ENCODE measurements around the gene HHAT.
"Not testable (repeated sequence)": the region's sequence is repeated elsewhere in the genome, so short reads cannot be mapped to it uniquely, and the experiment has no call there.

HHAT gene

DNA sequence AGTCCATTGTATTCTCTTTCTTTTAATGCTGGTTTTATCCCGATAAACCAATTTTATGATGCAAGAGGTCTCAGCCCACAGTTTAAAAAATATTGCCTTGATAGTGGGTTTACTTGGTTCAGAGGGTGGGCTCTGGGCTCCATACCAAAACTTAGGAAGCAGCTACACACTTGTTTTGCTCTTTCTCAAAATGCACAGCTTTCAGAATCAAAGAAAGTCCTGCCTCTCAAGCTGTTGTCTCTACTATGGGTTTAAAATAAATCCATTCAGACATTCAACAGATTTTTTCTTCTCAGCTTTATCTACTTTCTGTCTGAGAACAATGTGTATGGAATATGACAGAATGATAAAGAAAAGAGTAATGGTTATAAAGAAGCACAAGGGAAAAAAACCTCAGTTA lies 14.8 kb upstream of the HHAT start:
- no peak for DNase-seq (ENCODE audit: low read depth, low spot score)

DNA sequence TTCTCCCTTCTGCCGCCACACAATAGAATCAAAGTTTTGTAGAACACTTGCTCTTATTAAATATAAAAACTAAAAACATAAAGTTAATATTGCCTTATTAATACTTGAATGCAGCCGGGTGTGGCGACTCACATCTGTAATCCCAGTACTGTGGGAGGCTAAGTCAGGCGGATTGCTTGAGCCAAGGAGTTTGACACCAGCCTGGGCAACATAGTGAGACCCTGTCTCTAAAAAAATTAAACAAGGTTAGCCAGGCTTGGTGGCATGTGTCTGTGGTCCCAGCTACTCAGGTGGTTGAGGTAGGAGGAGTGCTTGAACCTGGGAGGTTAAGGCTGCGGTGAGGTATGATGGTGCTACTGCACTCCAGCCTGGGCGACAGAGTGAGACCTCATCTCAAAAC lies 13.2 kb upstream of the HHAT start:
- DNase-seq (ENCODE audit: low read depth, low spot score): no peak

DNA sequence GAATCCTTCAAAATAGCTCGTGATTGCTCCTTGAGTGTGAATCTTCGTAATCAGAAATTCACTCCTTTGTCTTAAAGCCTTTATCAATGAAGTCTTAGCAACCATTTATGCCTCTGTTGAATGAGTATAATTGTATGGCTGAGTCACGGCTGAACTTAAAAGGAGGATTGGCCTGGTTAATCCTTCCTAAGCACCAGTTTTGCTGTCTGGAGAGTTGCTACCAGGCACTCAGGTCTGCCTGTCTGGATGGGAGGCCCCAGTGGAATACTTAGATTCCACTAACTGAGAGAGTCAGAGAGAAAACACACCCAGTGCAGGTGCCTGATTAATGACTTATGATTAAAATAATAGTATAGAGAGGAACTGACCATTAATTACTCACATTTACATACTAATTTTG lies 7.6 kb upstream of the HHAT start:
- no peak for DNase-seq (ENCODE audit: low read depth, low spot score)

DNA sequence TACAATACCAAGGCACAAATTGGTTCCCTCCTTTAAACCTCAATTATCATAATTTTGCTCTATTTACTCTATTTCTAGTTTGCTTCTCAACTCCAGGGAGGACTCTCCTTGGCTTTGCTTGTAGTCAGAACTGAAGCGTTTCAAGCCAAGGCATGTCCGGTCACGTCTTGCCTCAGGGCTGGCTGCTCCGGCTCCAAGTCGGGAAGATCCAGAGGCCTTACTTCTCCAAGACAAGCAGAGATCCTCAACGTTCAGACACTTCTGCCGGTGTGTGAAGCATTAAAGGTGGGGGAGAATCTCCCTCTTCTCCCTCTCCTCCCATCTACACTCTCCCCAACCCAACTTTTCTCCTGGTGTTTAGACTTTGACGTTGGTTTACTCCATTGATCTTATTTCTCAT lies 7.2 kb upstream of the HHAT start:
- no peak for DNase-seq (ENCODE audit: low read depth, low spot score)

DNA sequence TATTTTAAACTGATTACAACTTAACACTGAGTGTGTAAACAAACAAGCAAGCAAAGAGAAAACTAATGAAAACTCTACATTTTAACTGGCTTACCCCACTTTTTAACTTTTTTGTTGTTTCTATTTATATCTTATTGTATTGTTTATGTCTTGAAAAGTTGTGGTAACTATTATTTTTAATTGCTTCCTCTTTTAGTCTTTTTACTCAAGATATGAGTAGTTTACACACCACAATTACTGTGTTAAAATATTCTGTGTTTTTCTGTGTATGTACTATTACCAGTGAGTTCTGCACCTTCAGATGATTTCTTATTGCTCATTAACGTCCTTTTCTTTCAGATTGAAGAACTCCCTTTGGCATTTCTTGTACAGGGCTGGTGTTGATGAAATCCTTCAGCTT lies 4.7 kb upstream of the HHAT start:
- no peak for DNase-seq (ENCODE audit: low read depth, low spot score)

DNA sequence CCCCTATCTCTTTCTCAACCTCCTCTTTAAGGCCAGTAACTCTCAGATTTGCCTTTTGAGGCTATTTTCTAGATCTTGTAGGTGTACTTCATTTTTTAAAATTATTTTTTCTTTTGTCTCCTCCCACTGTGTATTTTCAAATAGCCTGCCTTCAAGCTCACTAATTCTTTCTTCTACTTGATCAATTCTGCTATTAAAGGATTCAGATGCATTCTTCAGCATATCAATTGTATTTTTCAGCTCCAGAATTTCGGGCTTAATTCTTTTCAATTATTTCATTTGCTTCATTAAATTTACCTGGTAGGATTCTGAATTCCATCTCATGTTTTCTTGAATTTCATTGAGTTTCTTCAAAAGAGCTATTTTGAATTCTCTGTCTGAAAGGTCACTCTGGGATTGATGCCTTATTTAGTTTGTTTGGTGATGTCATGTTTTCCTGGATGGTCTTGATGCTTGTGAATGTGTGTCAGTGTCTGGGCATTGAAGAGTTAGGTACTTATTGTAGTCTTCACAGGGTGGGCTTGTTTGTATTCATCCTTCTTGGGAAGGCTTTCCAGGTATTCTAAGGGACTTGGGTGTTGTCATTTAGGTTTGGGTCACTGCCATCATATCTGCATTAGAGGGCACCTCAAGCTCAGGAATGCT lies 3.6 kb upstream of the HHAT start:
- no peak for DNase-seq (ENCODE audit: low read depth, low spot score)

DNA sequence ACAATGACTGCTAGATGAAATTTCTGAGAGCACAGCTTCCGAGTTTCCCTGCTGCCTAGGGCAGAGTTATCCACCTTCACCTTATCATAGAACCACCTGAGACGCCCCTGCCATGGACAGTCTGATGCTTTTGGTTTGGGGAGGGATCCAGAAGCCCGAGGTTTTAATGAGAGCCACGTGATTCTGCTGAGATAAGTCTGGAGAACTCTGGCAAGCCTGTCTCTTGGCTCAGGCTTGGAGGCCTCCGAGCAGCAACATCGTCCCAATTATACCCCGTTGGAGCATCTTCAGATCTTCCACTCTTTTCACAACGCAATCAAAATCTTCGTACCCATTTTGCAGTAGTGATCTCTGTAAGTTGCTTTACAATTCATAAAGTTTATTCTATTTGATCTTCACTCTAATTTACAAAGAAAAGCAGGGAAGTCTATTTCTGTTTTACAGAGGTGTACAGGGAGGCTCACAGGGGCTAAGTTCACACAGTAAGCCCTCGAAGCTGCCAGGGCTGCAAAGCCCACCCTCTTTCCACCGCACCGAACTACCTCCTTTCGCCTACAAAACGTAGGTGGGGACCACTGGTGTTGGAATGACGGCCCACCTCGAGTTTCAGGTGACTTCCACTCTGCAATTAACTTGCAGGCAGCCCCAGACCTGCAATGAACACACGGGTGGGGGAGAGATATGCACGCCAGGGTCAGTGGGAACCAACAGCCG lies 513 bp upstream of the HHAT start:
- DNase-seq (ENCODE audit: low read depth, low spot score): no peak

DNA sequence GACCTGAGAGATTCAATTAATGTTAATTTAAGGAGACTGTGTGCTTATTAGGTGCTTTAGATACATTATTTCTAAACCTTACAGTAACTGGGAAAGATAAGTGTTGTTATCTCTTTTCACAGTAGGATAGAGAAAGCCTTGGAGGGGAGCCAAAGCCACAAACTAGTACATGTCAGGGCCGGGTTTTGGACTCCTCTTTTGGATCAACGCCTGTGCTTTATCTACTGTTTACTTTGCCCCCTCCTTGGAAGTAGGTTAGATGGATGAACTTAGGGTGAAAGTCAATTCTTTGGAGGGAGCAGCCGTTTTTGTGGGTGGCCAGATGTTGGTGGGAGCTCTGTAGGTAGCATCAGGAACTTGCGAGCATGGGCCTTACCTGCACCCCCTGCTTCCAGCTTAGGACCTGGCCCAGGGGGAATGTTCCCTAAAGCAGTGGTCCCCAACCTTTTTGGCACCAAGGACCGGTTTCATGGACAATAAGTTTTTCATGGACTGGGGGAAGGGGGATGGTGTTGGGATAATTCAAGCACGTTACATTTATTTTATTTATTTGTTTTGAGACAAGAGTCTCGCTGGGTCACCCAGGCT lies 1.7 kb downstream of the HHAT start:
- no peak for DNase-seq (ENCODE audit: low read depth, low spot score)

DNA sequence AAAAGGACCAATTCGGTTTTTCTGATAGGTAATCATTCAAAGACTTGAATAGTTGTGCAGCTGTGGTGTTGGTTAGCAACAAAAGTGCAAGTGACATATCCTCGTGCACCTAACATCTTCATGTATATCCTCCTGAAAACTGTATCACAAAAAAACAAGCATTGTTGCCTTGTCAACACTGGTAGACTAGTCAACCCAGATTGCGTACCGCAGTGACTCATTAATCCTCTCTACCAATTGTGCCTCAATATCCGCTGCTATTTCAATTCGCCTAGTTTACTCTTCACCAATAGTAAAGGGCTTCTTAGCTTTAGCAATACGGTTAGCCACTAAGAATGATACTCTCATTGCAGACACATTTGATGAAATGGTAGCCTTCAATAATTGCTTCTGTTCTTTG lies 3.5 kb downstream of the HHAT start:
- DNase-seq (ENCODE audit: low read depth, low spot score): no peak

DNA sequence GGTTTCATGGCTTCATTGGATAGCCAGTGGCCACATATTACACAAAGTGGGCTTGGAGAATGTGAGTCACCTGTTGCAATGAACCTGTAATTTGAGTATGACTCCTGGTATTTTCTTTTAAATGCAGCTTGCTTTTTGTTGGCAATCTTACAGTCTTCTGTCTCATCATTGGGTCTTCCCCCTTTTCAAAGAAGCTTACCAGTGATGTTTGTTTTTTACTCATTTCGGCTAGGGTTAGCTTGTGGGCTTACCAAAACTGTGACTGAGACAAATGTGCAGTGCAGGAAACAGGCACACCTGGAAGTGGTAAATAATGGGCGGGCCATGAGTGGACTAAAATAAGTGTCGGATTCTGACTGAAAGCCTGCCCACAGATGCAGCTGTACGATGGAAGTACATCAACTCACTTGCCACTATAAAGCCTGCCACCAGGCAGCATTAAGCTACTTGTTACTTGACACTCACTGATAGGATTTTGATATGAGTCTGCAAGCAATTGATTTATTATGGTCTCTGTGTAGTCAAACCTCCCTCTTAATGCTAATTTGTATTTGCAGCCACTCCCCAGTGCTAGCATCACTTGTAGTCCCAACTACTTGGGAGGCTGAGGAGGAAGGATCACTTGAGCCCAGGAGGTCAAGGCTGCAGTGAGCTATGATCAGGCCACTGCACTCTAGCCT lies 4.2 kb downstream of the HHAT start:
- no peak for DNase-seq (ENCODE audit: low read depth, low spot score)

DNA sequence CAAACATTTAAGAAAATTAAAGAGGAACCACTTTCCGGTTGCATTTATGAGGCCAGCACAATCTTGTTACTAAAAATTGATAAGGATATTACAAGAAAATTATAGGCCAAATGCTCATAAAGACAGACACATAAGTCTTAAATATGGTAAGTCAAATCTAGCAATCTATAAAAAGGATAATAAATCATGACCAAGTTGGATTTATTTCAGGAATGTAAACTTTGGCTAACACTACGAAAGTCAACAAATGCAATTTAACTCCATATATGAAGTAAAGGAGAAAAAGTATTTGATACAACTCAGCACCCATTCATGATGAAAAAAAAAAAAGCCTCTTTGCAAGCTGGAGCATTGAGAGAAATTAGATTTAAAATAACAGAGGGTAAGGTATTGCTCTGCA lies 6.3 kb downstream of the HHAT start:
- no peak for DNase-seq (ENCODE audit: low read depth, low spot score)

DNA sequence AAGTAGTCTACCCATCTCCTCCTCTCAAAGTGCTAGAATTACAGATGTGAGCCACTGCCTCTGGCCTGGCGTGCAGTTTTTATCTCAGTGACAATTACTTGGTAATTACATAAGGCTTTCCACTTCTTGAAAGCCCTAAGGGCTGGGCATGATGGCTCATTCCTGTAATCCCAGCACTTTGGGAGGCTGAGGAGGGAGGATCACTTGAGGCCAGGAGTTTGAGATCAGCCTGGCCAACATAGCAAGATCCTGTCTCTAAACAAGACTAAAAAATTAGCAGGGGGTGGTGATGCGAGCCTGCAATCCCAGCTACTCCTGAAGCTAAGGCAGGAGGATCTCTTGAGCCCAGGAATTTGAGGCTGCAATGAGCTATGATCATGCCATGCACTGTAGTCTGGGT lies 7.7 kb downstream of the HHAT start:
- DNase-seq (ENCODE audit: low read depth, low spot score): no peak

DNA sequence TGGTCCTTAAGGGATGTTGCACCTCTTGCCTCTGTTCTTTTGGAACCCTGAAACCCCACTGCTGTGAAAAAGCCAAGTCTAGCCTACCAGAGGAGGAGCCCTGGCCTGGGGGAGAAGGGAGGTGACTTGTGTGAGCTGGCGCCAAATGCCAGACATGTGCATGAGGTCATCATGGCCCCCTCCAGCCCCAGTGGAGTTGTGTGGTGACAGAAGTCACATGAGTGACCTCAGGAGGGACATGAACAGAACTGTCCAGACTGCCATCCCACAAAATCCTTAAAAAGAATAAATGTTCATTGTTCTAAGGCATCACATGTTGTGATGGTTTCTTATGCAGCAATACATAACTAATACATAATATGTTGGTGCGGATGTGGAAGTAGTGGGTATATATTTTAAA lies 10.8 kb downstream of the HHAT start:
- no peak for DNase-seq (ENCODE audit: low read depth, low spot score)

DNA sequence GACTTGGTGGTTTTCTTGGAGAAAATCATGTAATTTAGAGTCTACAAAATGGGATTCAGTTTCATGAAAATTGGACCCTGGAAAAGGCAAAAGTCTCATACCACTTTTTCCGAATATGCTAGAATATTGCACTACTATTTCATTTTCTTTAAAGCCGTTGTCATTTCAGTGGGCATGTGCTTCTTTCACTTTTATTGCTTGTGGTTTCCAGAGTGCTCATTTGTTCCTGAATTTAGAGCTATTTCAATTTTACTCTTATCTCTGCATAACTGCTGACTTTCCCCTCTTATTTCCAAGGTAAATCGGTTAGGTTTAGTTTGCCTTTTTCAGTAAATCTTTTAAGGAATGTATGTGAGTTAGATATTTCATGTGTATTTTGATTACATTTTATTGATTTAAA lies 11.6 kb downstream of the HHAT start:
- no peak for DNase-seq (ENCODE audit: low read depth, low spot score)

DNA sequence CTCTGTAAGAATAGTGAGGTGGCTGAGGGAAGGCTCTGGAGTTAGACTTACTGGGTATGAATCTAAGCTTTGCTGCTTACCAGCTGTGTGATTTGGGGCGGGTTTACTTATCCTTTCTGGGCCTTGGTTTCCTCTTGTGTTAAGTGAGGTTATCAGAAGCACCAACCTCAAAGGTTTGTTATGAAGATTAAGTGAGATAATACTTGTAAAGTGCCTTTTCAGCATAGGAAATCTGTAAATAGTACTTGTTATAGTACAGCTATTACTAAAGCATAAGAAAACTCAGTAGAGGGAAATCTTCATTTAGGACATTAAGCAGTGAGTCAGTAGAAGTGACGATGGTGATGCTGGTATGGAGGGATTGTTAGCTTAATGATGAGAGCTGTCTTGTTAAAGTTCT lies 12.1 kb downstream of the HHAT start:
- DNase-seq (ENCODE audit: low read depth, low spot score): no peak

DNA sequence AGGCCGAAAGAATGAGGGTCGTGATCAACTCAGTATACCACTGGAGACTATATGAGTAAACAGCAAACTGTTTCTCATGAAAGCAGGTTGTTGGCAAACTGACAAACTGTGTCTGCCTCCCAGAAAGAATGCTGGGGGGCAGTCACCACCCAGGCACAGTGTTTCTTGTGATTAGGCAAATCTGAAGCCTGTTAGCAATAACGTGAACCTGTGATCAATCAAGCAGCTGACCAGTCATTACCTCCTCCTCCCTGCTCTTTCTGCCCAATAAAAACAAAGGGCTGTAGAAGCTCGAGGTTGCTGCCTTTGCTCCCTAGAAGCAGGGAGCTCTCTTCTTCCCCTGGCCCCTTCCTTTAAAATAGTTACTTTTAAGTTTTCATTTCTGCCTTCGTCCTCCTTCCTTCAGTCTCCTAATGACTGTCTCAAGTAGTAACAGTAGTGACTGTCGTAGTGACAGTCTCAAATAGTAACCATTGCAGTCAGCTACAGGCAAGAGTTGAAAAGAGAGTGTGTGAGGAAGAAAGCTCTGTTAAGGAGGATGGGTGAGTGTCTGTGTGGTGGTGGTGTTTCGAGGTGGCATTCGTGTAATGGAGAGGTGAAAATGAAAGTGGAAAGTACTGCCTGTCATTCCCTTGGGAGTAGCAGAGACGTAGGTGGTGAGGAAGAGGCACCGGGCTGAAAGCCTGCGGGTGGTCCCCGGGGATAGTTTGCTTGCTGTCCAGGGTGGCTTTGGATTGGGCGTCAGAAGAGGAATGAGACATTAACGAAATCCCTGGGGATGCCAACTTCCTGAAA lies 14.5 kb downstream of the HHAT start:
- DNase-seq (ENCODE audit: low read depth, low spot score): no peak

DNA sequence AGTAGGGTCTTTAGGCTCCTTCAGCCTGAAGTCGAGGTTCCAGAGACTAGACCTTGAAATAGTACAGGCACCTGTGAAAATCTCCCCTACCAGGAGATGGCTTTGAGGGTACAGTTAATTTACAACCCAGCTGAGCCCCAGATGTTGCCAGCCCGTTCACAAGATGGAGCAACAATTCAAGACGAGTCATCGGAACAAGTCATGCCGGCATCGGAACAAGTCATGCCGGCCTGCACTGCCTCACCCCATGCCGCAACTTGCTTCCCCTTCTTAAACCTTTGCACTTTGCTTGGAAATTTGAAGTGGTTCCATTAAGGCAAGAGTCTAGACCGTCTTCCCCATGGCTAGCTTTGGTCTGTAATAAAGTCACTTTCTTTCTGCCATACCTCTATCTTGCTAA lies 16.0 kb downstream of the HHAT start:
- no peak for DNase-seq (ENCODE audit: low read depth, low spot score)

DNA sequence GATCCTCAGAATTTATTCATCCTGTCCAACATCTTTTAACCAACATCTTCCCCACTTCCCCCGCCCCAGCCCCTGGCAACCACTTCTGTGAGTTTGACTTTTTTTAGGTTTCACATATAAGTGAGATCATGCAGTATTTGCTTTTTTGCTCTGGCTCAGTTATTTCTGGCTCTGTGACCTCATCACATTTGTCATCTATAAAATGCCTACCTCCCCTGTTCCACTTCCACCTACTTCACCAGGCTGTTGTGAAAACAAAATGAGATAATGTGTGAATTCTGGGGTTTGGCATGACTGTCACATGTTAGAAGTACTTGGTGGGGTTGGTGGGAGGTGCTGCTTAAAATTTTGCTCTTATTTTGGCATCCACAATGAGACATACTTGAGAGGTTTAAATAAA lies 18.4 kb downstream of the HHAT start:
- no peak for DNase-seq (ENCODE audit: low read depth, low spot score)

DNA sequence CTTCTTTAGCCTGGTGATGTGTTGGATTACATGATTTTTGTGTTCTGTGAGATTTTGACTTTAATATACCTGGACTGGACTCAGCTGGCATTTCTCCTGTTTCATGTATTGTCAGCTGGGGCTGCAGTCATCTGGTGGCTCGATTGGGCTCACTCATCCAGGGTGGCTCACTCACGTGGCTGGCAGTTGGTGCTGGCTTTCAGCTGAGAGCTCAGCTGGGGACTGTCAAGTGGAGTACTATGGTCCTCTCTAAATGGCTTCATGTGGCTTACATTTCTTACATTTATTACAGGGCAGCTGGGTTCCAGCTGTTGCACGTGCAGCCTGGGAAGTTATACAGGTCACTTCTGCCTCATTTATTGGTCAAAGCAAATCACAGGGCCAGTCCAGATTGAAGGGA lies 22.8 kb downstream of the HHAT start:
- no peak for DNase-seq (ENCODE audit: low read depth, low spot score)

DNA sequence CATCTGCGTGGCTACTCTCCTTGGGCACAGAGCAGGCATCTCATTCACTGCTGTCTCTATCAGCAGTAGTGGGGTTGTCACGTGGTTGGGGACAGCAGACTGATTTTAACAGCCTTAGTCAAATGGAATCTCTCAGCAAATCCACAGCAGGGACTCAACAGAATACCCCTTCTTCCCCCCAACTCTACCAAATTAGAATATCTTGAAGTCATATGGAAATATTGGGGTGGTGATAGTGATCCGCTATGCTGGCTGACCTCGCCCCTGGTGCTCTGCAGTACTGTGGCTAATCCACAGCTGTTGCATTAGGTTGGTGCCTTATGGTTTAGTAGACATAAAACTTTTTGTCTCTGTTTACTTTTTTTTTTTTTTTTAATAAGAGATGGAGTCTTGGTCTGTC lies 23.9 kb downstream of the HHAT start:
- no peak for DNase-seq (ENCODE audit: low read depth, low spot score)

DNA sequence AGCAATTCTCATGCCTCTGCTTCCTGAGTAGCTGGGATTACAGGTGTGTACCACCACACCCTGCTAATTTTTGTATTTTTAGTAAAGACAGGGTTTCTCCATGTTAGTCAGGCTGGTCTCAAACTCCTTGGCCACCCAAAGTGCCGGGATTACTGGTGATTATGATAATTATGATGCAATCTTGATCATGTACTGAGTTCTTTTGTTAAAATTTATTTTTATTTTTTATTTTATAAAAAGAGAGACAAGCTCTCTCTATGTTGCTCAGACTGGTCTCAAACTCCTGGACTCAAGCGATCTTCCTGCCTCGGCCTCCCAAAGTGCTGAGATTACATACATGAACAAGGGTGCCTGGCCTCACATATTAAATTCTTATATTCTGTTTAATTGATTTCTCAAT lies 25.6 kb downstream of the HHAT start:
- not testable (repeated sequence) for DNase-seq (ENCODE audit: low read depth, low spot score)

DNA sequence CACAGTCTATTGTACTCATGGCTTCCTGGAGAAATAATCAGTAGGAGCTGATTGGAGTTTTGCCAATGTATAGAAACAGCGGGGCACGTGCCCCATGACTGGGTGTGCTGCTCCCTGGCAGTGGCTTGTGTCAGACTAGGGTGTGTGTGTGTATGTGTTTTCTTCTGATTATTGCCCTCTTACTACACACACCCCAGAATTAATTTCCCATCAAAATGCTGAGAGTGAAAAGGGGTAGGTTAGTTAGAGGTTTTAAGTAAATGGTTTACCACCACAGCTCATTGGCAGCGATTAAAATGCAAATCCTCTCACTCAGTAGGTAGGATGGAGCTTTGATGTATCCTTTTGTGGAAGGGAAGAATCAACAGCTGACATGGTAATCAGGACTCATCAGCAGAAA lies 29.9 kb downstream of the HHAT start:
- DNase-seq (ENCODE audit: low read depth, low spot score): no peak
